RWPE1 (cell line): ENCODE measurements around the gene NCOA1.
"Not testable (repeated sequence)": the region's sequence is repeated elsewhere in the genome, so short reads cannot be mapped to it uniquely, and the experiment has no call there.

ENCODE experiments used
- CTCF ChIA-PET: fragments of 350-600 bp; sonication (Branson Sonifier 250); formaldehyde crosslinking; extraction: SDS; loops from one replicate; lab custom pipeline; 2021; lab: Yijun Ruan, JAX
- POLR2A ChIA-PET: fragments of 400-600 bp; formaldehyde crosslinking; extraction: SDS; loops from one replicate; lab custom pipeline; 2020; ENCODE audit warnings: antibody characterized with exemption; ENCODE audit not compliant: low non-redundant PET; lab: Yijun Ruan, JAX
- DNase-seq: peaks from one replicate; pipeline ENCODE4 v3.0.0; 2012; ENCODE audit warnings: low spot score
- H3K27ac ChIP-seq: fragments of 450-650 bp; 2 replicates; pipeline ENCODE4 v1.5.1; 2017
- CTCF ChIP-seq: fragments of 450-650 bp; conservative IDR thresholded peaks from 2 replicates; pipeline ENCODE4 v1.5.1; 2017; ENCODE audit warnings: low read depth, mild to moderate bottlenecking

The NCOA1 gene

GRCh38 chr2:24792874-24793760 lies 302.1 kb downstream of the NCOA1 start, which contains the start of the genes CENPO and PTRHD1:
CENPO (plus strand) TSS chr2:24793425; CDS start chr2:24793920, 495 bp downstream.
PTRHD1 (minus strand) TSS chr2:24793391; CDS start chr2:24793377, 14 bp downstream.
- DNase-seq = peak; percentile 96
- H3K27ac ChIP-seq = peak within 1 kb of the TSS; percentile 94
- POLR2A ChIA-PET = interaction anchor here (0.6 kb wide), 1 partner anchor 279 kb away, joined by 9 read pairs; no protein-coding TSS in a partner anchor
- TF ChIP-seq CTCF = peak; percentile 74
- CTCF ChIA-PET = interaction anchor here (0.5 to 1.6 kb wide), 13 partner anchors 13 to 847 kb away, joined by 3 to 13 read pairs (median 4); no protein-coding TSS in a partner anchor

- H3K27ac ChIP-seq = peak overlapping the region; percentile 94
- DNase-seq = peak; percentile 12
- no peak for TF ChIP-seq CTCF
- CTCF ChIA-PET = interaction anchor here (0.6 to 1.6 kb wide), 2 partner anchors 16 to 848 kb away, joined by 4 to 13 read pairs; no protein-coding TSS in a partner anchor
- POLR2A ChIA-PET = interaction anchor here (0.6 kb wide), 1 partner anchor 280 kb away, joined by 9 read pairs; no protein-coding TSS in a partner anchor
Observed at GRCh38 chr2:24793761-24794435, 302.8 kb downstream of the NCOA1 start.

GRCh38 chr2:24797644-24798043 lies 306.6 kb downstream of the NCOA1 start:
- CTCF ChIA-PET = no interaction called here
- POLR2A ChIA-PET = no interaction called here
- H3K27ac ChIP-seq = no peak overlapping the region
- TF ChIP-seq CTCF = no peak
- no peak for DNase-seq

- DNase-seq, POLR2A ChIA-PET, CTCF ChIA-PET, H3K27ac ChIP-seq: not testable (repeated sequence)
Observed at GRCh38 chr2:24800487-24800886, 309.4 kb downstream of the NCOA1 start.

GRCh38 chr2:24805811-24806660 lies 315.0 kb downstream of the NCOA1 start:
- peak overlapping the region; percentile 60 for H3K27ac ChIP-seq
- DNase-seq, POLR2A ChIA-PET: not testable (repeated sequence)
- CTCF ChIA-PET = interaction anchor here (1.5 kb wide), 1 partner anchor 13 kb away, joined by 4 read pairs; the partner anchor contains the start of genes CENPO and PTRHD1

- no peak overlapping the region for H3K27ac ChIP-seq
- POLR2A ChIA-PET = no interaction called here
- CTCF ChIA-PET = interaction anchor here (1.5 kb wide), 1 partner anchor 14 kb away, joined by 4 read pairs; the partner anchor contains the start of genes CENPO and PTRHD1
- TF ChIP-seq CTCF = no peak
- no peak for DNase-seq
Observed at GRCh38 chr2:24806661-24807036, 315.6 kb downstream of the NCOA1 start.
